Measurements from ENCODE around the gene ELF4. TPM values are rescaled to one million over a fixed set of nuclear protein-coding genes. Genes with fewer than 3 reads are reported as not detected.
A peak's percentile ranks its signal among the peaks of the same experiment; 100 is the strongest.

Gene ELF4
- total and polyA plus RNA-seq, 12 donors, result 2.7 to 16.7 (median 6.9) TPM

DNA sequence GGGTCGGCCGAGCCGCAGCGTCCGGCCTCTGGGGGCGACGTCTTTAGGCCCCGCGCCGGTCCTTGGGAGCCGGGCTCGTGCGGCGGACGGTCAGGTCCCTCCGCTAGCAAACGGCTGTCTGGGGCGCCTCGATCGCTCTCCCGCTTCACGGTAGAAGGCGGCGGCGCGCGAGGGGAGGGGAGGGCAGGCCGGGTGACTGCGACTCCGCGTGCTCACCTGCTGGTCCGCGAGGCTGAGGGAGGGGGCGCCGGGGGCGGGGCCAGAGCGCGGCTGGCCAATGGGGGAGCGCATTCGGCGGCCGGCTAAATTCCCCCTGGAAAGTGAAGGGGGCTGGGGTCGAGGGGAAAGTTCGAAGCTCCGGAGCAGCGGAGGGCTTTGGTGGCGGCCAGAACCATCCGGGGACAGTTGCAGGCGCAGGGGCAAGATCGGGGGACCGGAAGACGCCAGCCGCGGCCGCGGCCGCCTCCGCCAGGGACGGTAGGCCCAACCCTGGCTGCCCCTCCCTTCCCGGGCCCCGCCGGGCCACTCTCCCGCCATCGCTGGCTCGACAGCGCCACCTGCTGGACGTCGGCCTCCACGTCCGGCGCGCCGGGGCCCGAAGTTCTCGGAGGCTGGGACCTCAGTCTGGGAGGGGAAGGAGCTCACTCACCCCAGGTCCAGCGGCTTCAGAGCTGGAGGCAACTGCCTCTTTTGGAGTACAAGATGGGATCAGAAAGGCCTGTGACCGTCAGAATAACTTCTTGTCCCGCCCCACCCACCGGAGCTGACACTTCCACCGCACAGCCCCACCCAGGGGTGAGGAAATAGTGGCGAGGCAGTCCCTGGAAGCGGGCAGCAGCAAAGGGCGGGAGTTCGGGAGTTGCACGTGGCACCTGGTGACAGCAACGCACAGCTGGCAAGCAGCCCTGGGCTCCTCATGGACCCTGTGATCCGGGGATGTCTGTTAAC is 49.9 kb downstream of the ELF4 start:
- Histone ChIP-seq H3K4me1 (replicated peaks in 1 of 2) (peaks cover 0 to 4% of the 10 kb centered on the region in 2 donors), H3K27ac (peak overlapping the region in 2 of 5 donors; percentile 44 to 66), H3K9me3 (replicated peaks in 1 of 3) (no peaks in the 10 kb centered on the region), H3K4me3 (peak overlapping the region in 2 of 4 donors; percentile 5 to 62), H3K27me3 (no peaks in the 10 kb centered on the region), H3K36me3 (replicated peaks in 1 of 2) (no peaks in the 10 kb centered on the region)
- intact Hi-C loops (cut with DNase I), result loop anchor here in 1 of 2 donors (10.0 kb wide), 1 partner anchor 456 kb away; no protein-coding TSS in a partner anchor
- no peak for TF ChIP-seq POLR2A (IDR thresholded peaks at IDR 0.05)
- TF ChIP-seq, protein P1, sequence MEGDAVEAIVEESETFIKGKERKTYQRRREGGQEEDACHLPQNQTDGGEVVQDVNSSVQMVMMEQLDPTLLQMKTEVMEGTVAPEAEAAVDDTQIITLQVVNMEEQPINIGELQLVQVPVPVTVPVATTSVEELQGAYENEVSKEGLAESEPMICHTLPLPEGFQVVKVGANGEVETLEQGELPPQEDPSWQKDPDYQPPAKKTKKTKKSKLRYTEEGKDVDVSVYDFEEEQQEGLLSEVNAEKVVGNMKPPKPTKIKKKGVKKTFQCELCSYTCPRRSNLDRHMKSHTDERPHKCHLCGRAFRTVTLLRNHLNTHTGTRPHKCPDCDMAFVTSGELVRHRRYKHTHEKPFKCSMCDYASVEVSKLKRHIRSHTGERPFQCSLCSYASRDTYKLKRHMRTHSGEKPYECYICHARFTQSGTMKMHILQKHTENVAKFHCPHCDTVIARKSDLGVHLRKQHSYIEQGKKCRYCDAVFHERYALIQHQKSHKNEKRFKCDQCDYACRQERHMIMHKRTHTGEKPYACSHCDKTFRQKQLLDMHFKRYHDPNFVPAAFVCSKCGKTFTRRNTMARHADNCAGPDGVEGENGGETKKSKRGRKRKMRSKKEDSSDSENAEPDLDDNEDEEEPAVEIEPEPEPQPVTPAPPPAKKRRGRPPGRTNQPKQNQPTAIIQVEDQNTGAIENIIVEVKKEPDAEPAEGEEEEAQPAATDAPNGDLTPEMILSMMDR (IDR thresholded peaks at IDR 0.05), result peak; percentile 67 to 91 (median 77)
- WGBS, 4 donors, result 0 to 41% (median 16%) methylated on average over 5 to 78 of the region's 87 CpGs
- DNase-seq, result peak; percentile 64 to 84 (median 74)

DNA sequence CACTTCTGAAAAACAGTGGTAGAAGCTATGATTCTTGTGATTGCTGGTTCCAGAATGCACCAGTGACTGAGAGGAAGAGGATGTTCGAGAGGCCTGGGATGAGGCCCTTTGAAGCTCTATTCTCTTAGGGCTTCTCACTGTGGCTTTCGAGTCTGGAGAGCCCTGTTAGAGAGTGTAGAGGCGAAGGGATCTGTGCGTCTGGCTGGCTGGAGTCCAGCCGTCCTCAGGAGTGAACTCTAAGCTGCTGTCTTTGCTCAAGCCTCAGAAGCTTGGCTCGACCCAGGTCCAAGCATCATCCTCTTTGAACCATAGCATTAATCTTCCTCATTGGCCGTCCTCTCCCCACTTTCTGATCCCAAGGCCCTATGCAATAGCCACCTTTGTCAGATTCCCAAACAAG is 51.6 kb downstream of the ELF4 start:
- no peaks in the 10 kb centered on the region for H3K9me3 ChIP-seq (replicated peaks in 1 of 3)
- no peak overlapping the region for H3K4me3 ChIP-seq
- H3K36me3 ChIP-seq (replicated peaks in 1 of 2), result no peaks in the 10 kb centered on the region
- DNase-seq, result no peak
- peaks cover 0 to 4% of the 10 kb centered on the region in 2 donors for H3K4me1 ChIP-seq (replicated peaks in 1 of 2)
- WGBS, 4 donors, result 71 to 80% (median 79%) methylated on average over 7 of the region's 7 CpGs; no CpG with 5 or more reads in 1 of the 4 donors
- peaks cover 3% of the 10 kb centered on the region for H3K27me3 ChIP-seq
- TF ChIP-seq, protein P1 (IDR thresholded peaks at IDR 0.05), result no peak
- no peak for TF ChIP-seq POLR2A (IDR thresholded peaks at IDR 0.05)
- H3K27ac ChIP-seq, result no peak overlapping the region
- intact Hi-C loops (cut with DNase I), result loop anchor here in 1 of 2 donors (10.0 kb wide), 1 partner anchor 134 kb away; no protein-coding TSS in a partner anchor

DNA sequence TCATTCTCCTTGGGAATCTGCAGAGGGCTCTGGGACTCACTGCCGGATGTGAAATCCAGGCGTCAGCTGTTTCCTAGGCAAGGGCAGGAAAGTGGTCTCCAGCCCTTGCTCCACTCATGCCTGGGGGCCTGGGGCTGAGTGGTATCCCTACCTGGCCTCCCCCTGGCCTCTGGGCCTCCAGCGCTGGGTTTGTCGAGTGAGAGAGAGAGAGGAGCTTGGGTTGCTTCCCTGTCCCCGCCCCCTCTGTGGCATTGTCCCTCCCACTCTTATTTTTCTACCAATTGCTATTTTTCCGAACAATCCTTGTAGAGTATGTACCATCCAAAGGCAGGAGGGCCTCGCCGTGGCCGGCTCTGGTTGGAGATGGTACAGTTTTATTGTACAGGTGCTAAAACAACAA is 53.1 kb downstream of the ELF4 start:
- H3K27me3 ChIP-seq, result peaks cover 8% of the 10 kb centered on the region
- WGBS, 4 donors, result 75 to 95% (median 82%) methylated on average over 5 to 9 of the region's 9 CpGs
- H3K4me3 ChIP-seq, result no peak overlapping the region
- peaks cover 0 to 8% of the 10 kb centered on the region in 2 donors for H3K36me3 ChIP-seq (replicated peaks in 1 of 2)
- DNase-seq, result no peak
- H3K4me1 ChIP-seq (replicated peaks in 1 of 2), result peaks cover 0 to 4% of the 10 kb centered on the region in 2 donors
- H3K9me3 ChIP-seq (replicated peaks in 1 of 3), result no peaks in the 10 kb centered on the region
- intact Hi-C loops (cut with DNase I), result loop anchor here in 1 of 2 donors (10.0 kb wide), 1 partner anchor 132 kb away; no protein-coding TSS in a partner anchor
- no peak overlapping the region for H3K27ac ChIP-seq
- TF ChIP-seq, protein P1 (IDR thresholded peaks at IDR 0.05), result no peak
- TF ChIP-seq POLR2A (IDR thresholded peaks at IDR 0.05), result no peak

DNA sequence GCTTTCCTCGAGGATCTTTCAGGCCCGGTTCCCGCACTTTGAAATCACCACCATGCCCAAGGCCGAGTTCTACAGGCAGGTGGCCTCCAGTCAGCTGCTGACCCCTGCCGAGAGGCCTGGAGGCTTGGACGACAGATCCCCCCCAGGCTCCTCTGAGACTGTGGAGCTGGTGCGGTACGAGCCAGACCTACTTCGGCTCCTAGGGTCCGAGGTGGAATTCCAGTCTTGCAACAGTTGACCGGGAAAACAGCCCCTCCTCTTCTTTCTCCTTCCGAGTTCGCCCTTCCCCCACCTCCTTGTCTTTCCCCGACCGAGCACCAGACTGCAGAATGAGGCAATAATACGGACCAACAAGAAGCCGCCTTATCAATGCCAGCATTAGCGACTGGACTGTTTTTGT is 54.4 kb downstream of the ELF4 start:
- peaks cover 8% of the 10 kb centered on the region for H3K27me3 ChIP-seq
- no peak for DNase-seq
- TF ChIP-seq, protein P1 (IDR thresholded peaks at IDR 0.05), result no peak
- peaks cover 0 to 21% of the 10 kb centered on the region in 2 donors for H3K36me3 ChIP-seq (replicated peaks in 1 of 2)
- 79 to 89% (median 86%) methylated on average over 8 to 18 of the region's 18 CpGs for WGBS, 4 donors
- no peaks in the 10 kb centered on the region for H3K9me3 ChIP-seq (replicated peaks in 1 of 3)
- intact Hi-C loops (cut with DNase I), result loop anchor here in 1 of 2 donors (10.0 kb wide), 1 partner anchor 131 kb away; no protein-coding TSS in a partner anchor
- H3K4me3 ChIP-seq, result no peak overlapping the region
- H3K4me1 ChIP-seq (replicated peaks in 1 of 2), result peaks cover 0 to 3% of the 10 kb centered on the region in 2 donors
- no peak overlapping the region for H3K27ac ChIP-seq
